ENCODE data around the gene FXR1.
A peak's percentile ranks its signal among the peaks of the same experiment; 100 is the strongest.

Gene FXR1

DNA sequence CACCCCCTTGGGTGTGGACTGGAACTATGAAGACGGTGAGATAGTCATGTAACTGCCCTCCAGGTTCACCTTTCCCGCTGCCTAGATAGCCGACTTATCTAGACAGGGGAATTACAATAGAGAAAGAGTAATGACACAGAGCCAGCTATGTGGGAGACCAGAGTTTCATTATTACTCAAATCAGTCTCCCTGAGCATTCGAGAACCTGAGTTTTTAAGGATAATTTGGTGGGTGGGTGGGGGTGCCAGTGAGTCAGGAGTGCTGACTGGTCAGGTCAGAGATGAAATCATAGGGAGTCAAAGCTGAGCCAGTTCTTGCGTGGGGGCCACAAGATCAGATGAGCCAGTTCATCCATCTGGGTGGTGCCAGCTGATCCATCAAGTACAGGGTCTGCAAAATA is 96.8 kb downstream of the FXR1 start:
- peak; percentile 97 for DNase-seq

DNA sequence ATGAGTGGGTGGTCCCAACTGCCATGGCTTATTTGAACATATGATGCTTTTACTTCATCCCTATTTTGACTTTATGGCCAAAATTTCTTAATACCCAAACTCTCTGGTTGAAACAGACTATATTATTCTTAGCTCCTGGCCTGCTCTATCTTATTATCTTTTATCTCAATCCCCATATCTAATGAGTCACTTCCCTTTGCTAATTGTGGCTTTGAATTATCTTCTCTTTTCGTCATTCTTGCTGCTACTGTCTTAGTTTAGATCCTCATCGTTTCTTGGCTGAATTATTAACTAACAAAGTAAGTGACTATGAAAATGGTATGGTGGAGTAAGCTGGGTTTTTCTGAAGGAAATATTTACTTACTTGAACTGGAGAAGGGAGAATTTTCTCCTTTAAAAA is 105.2 kb downstream of the FXR1 start:
- DNase-seq = peak; percentile 12

DNA sequence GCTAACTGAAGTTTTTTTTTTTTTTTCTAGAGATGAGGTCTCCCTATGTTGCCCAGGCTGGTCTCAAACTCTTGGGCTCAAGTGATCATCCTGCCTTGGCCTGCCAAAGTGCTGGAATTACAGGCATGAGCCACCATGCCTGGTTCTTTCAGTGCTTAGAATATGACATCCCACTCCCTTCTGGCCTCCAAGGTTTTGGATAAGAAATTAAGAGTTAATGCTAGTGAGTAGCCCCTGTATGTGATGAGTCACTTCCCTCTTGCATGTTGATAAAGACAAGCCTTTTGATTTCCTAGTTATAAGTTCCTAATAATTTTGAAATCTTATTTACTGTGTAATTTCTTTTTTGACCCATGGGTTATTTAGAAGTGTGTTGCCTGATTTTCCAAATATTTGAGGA is 112.7 kb downstream of the FXR1 start:
- DNase-seq = peak; percentile 23

DNA sequence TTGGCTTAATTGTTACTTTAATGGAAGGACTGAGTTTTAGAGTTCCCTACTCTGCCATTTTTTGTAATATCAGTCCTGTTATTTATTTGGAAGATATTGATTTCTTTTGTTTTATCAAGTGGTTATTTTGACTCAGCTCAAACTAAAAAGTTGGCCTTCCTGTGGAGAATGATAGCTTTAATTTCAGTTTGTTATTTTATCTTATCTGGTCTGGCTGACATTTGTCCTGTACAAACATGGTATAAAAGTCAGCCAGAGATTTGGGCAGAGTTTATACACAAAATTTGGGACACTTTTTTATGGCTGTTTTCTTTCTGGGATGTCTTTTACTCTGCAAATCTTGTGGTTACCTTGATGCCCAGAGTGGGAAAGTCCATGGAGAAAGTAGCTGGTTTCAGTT is 118.5 kb downstream of the FXR1 start:
- DNase-seq = no peak

Data from NCI-H226 (cell line).